Mesenteric fat pad (tissue), 1 donor: ENCODE measurements around the gene SUZ12. TPM values are rescaled to one million over a fixed set of nuclear protein-coding genes. Genes with fewer than 3 reads are reported as not detected.
A peak's percentile ranks its signal among the peaks of the same experiment; 100 is the strongest.
"Not testable (repeated sequence)": the region's sequence is repeated elsewhere in the genome, so short reads cannot be mapped to it uniquely, and the experiment has no call there.

ENCODE experiments used
- DNase-seq: peaks from one replicate; pipeline ENCODE4 v3.0.0-alpha.2; 2020; ENCODE audit warnings: low spot score
- long read RNA-seq: library from polyadenylated mRNA; unstranded; transcript quantifications from one replicate; pipeline ENCODE4 v2.0.0, GENCODE V29; 2020
- total RNA-seq: library from RNA; stranded (reverse); fragmentation: NEBNext Ultra II Directional; extraction: Animal tissue kit (Norgen Biotek cat#: 25700); gene quantifications from one replicate; pipeline ENCODE4 v1.2.1, GENCODE V29; 2021
- donor health status: DM: yes; HTN: yes; CAD: no.

SUZ12 gene
- 19.6 TPM for total RNA-seq
- long read RNA-seq, partial matches to known transcripts: 3 of 7 reads
- long read RNA-seq, other reads (novel, unspliced or antisense): 3 of 7 reads

GRCh38 chr17:31936615-31937609 is at the start of gene SUZ12:
SUZ12 (plus strand) TSS chr17:31937007; CDS start chr17:31937247, 240 bp downstream.
- peak; percentile 94 for DNase-seq

- peak; percentile 30 for DNase-seq
Measured at GRCh38 chr17:31888124-31888523, 48.7 kb upstream of the SUZ12 start.

- DNase-seq: no peak
Measured at GRCh38 chr17:31900877-31901276, 35.9 kb upstream of the SUZ12 start.

DNA sequence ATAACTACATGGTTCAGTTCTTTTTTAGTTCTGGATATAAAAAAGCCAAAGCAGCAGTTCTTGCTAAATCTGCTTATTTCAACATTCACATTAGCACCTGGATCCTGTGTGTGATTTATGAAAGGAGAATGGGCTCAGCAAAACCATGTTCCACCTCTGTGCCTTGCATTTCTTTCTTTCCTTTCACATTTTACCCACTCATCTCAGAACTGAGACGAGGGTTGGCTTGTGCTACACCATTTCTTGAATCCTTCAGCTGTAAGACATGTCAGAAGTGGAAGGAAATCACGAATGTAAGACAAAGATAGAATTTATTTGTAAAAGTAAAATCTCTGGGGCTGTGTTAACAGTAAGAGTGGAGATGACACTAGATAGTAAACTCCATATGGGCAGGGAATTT is 34.1 kb upstream of the SUZ12 start:
- no peak for DNase-seq

DNA sequence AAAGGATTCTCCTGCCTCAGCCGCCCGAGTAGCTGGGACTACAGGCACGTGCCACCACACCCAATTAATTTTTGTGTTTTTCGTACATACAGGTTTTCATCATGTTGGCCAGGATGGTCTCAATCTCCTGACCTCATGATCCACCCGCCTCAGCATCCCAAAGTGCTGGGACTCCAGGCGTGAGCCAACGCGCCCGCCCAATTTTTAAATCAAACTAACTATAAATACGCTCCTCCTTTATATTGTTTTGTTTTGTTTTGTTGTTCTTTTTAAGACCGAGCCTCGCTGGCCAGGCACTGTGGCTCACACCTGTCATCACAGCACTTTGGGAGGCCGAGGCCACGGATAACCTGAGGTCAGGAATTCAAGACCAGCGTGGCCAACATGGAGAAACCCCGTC is 33.4 kb upstream of the SUZ12 start:
- peak; percentile 72 for DNase-seq

DNA sequence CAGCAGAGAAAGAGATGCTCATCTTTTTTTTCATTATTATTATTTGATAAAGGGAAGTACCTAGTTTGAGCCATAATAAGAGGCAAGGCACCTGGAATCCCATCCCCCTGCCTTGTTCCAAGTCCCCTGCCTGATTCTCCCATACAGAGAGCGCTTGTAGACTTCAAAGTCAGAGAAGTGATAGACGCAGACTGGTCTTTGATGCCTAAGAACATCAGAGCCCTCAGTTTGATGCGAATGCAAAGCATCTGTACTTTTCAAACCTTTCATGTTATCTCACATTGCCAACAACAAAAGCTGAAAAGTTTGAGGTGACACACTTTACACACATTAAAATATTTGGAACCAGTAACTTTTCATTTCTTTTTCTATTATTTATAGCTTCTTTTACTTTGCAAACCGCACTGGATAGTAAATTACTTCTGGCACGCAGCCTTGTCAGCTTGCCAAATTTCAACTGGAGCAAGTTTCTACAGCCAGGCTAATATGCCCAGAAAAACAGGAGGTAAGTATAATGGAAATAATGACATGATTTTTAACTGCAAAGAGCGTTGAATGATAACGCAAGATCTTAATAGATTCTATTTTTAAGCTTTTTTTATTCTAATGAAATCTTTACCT is 29.4 kb upstream of the SUZ12 start:
- peak; percentile 24 for DNase-seq

DNA sequence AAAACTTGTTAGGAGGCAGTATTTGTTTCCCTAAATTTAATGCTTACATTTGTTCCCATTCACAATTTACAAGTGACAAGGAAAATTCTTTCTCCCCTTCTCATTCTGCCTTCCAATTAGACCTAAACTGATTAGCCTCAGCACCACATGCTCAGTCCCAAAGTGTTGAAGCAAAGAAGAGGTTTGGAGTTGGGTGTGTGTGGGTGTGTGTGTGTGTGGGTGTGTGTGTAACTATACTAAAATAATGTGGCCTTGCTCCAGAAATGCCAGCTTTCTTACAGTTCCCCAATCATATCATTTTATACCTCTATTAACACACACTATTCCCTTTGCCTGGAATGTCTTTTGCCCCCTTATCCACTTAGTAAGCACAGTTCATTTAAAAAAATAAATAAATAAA is 28.4 kb upstream of the SUZ12 start:
- no peak for DNase-seq

- not testable (repeated sequence) for DNase-seq
Measured at GRCh38 chr17:31912705-31913104, 24.1 kb upstream of the SUZ12 start.

DNA sequence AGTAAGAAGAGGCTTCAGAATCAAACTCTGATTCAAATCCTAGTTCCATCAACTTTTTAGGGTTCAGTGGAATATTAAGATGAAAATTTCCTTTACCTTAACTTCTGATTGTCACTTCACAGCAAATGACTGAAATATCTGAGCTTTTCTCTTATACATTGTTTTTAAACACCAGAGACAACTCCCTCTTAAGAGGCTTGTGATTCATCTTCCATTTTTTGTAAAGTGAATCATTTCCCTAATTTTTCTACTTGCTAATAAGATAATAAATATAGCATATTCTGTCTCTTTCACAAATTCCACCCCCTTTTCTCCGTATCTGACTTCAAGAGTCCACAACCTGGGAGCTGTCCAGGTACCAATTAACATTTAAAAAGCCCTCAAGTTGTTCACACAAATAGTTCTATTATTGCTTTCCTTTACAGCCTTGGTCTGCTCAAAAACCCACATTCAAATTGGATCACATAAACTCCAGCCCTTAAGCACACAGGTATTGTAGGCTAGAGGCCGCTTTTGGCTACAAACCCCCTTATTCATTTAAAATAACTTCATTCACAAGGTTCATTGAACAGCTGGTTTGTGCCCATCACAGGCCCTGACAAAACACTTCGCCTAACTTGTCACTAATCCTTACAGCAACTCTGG is 21.2 kb upstream of the SUZ12 start:
- no peak for DNase-seq

DNA sequence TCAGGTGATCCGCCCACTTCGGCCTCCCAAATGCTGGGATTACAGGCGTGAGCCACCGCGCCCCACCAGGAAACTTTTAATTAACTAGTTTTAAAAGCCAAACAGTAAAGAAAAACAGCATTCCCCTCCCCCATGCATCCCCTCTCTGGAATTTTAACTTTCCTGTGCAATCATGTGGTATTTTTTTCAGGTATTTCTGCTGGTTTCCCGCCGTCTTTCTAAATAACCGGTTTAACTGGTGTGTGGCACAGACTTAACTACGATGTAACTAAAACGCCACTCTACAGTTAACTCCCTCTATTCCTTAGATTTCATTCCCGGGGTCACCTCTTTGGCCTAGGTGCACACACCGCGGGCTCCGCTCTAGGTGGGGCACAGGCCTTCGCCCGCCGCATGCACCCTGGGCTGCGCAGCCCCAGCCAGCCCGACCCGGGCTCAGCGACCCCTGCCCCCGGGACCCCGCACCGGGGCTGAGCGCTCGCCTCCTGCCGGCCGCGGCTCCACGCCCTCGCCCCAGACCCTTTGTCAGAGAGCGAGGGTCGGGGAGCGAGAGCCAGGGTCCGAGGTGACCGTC is 20.2 kb upstream of the SUZ12 start:
- DNase-seq: no peak

GRCh38 chr17:31917065-31917529 is 19.7 kb upstream of the SUZ12 start:
- DNase-seq: peak; percentile 86

- peak; percentile 57 for DNase-seq
Measured at GRCh38 chr17:31917721-31918120, 19.1 kb upstream of the SUZ12 start.

GRCh38 chr17:31918701-31919128 is 18.1 kb upstream of the SUZ12 start:
- no peak for DNase-seq

DNA sequence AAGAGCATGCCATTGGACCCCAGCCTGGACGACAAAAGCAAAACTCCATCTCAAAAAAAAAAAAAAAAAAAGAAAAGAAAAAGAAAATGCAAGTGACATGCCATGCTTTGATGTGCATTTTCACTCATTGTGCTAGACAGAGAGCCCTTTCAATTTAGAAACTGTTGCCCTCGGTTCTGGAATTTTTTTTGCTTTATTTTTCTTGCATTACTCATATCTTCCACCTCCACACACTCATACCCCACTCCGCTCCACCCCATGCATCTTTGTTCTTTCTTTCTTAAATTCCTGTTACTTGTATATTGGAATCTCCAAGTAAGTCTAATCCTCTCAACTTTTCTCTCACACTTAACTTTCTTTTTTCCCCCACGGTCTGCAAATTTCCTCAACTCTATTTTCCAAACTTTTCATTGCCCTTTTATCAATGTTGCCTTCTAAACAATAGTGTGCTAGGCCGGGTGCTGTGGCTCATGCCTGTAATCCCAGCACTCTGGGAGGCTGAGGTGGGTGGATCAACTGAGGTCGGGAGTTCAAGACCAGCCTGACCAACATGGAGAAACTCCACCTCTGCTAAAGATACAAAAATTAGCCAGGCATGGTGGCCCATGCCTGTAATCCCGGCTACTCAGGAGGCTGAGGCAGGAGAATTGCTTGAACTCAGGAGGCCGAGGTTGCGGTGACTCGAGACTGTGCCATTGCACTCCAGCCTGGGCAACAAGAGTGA is 16.8 kb upstream of the SUZ12 start:
- peak; percentile 28 for DNase-seq

DNA sequence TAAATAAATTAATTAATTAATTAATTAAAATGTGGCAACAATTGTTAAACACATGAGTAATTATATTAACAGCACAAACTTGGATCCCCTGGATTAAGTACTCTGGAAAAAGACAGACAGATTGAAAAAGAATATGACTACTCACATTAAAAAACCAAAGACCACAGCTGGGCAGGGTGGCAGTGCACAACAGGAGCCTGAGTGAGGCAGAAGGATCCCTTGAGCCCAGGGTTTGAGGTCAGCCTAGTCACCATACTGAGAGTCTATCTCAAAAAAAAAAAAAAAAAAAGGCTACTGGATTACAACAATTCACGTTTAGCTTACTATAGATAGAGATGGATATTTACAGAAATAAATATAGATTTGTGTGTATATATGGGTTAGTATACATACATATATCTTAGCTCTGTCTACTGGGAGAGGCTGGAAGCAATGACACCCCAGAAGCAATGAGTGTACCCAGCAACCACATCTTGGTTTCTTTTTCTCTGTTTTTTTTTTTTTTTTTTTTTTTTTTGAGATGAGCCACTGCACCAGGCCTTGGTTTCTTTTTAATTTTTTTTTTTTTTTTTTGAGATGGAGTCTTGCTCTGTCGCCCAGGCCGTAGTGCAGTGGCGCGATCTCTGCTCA is 10.6 kb upstream of the SUZ12 start:
- no peak for DNase-seq

GRCh38 chr17:31931756-31932155 is 5.1 kb upstream of the SUZ12 start:
- DNase-seq: no peak

DNA sequence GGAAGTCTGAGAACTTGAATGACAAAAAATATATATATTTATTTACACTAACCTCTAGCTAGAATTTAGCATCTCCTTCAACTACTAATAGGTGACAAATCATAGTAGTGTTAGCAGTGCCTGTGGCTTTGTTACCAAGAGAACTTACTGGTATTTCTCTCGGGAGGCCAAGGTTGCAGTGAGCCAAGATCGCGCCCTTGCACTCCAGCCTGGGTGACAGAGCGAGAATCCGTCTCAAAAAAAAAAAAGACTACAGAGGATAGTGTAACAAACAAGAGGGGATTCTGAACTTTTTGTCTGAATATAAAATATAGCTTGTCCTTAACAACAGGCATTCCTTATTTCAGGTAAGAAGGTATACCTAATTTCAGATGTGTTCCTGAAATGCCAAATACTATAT is 1.3 kb upstream of the SUZ12 start:
- DNase-seq: peak; percentile 18

DNA sequence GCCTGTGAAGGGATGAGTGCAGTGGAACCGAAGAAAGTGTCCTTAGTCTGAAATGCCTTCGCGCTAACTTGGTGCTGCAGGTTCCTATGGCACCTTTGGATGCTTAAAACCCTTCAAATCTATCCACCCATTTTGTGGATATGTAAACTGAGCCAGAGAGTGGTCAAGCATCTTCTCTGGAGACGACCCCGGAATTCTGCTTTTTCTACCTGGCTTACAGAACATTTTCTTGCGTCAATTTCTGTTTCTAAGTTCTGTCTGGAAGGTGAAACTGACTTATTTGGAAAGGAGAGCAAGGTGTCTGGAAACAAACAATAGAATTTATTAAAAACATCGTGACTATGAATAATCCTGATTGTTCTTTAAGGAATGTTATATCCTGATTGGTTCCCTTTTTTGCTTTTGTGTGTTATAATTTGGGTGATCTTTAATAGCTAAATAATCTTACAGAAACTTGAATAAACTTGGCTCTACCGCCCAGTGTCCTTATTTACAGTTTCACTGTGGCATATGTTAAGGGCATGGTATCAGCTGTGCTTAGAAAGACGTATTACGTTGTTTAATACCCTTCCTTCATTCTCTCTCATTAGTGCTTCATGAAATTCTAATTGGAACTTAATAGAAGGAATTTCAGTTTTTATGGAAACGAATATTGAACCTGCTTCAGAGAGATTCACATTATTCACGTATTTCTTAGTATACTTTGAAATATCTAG is 1.3 kb downstream of the SUZ12 start:
- DNase-seq: not testable (repeated sequence)

- peak; percentile 65 for DNase-seq
Measured at GRCh38 chr17:31941916-31942315, 5.1 kb downstream of the SUZ12 start.
